Ovary (tissue), 9 donors: ENCODE data around the gene ADORA1. TPM values are rescaled to one million over a fixed set of nuclear protein-coding genes. Genes with fewer than 3 reads are reported as not detected.

Experiments
- DNase-seq, 5 donors: peaks; one replicate each; pipeline ENCODE4 v3.0.0-alpha.2; 2019 to 2020
- H3K27ac ChIP-seq, 2 donors: fragments of 200-600 bp; one replicate each; pipeline versions ENCODE4 v1.5.1 to v1.8.0; 2019 to 2022
- H3K27me3 ChIP-seq: fragments of 200-600 bp; one replicate; pipeline ENCODE4 v1.8.0; 2022
- H3K36me3 ChIP-seq: fragments of 200-600 bp; sonication (generic); one replicate; pipeline ENCODE4 v1.5.1; 2019
- H3K4me1 ChIP-seq: one replicate; pipeline ENCODE4 v1.8.1; 2013; ENCODE audit warnings: mild to moderate bottlenecking, moderate library complexity; ENCODE audit not compliant: insufficient read depth
- H3K4me3 ChIP-seq: fragments of 200-600 bp; sonication (generic); one replicate; pipeline ENCODE4 v1.5.1; 2017
- H3K9me3 ChIP-seq, 2 donors: fragments of 200-600 bp in 1 of 2; sonication (generic) in 1 of 2; one replicate each; pipeline versions ENCODE4 v1.5.1 to v1.8.1; 2013 to 2019; ENCODE audit warnings: mild to moderate bottlenecking in 1 of 2, moderate library complexity in 1 of 2
- CTCF ChIP-seq, 3 donors: fragments of 450-650 bp in 2 of 3; fragments of 200-600 bp in 1 of 3; IDR thresholded peaks; one replicate each; pipeline versions ENCODE4 v1.5.1 to v1.8.0; 2016 to 2022; ENCODE audit warnings: antibody characterized with exemption in 3 of 3, mild to moderate bottlenecking in 1 of 3
- EP300 ChIP-seq: sonication (generic); formaldehyde crosslinking; IDR thresholded peaks from one replicate; pipeline ENCODE4 v1.6.1; 2017; ENCODE audit warnings: antibody characterized with exemption
- POLR2A ChIP-seq: fragments of 450-650 bp; IDR thresholded peaks from one replicate; pipeline ENCODE4 v1.6.1; 2017; ENCODE audit warnings: antibody characterized with exemption, mild to moderate bottlenecking, moderate library complexity
- WGBS, 3 donors: extraction: QIAGEN DNeasy Blood & Tissue Kit in 1 of 3; methylation state at CpG; one replicate each; pipeline versions ENCODE4 v1.1.5 to v1.1.7; 2013 to 2017; 5-methylcytosine and 5-hydroxymethylcytosine counted together
- intact Hi-C, 4 donors: fragments of 100-400 bp; cut with DNase I; formaldehyde crosslinking; loops; one replicate each; pipeline versions ENCODE4 v1.11.0 to v1.15.1; 2022 to 2023
- polyA plus RNA-seq, 2 donors: library from polyadenylated mRNA; stranded (reverse); fragments of 200-250 nt in 1 of 2; fragments of 350-450 nt in 1 of 2; fragmentation: Illumina TruSeq in 1 of 2; extraction: RNeasy Lipid Tissue Mini Kit (QIAGEN cat#74804) in 1 of 2; gene quantifications; one replicate each; pipeline ENCODE4 v1.2.3, GENCODE V29; 2013 to 2014
- total RNA-seq, 7 donors: library from RNA; depleted of rRNA in 2 of 7; stranded (reverse); fragments of >200 nt in 2 of 7; fragmentation: NEBNext Ultra II Directional in 3 of 7; extraction: Animal tissue kit (Norgen Biotek cat#: 25700) in 3 of 7; gene quantifications; one replicate each; pipeline versions ENCODE4 v1.1.0 to v1.2.4, GENCODE V29; 2016 to 2023
- donor health status: DM: no; HTN: no; CAD: no; lungs with moderate emphysema.
- donor health status: DM: no; HTN: no; CAD: no.
- donor health status: Bipolar disorder and iron deficiency.
- donor health status: DM: yes; HTN: yes; CAD: no.
- donor health status: DM: no; HTN: no; CAD: no.
- donor health status: DM: yes; HTN: yes; CAD: no.

Gene ADORA1
- total and polyA plus RNA-seq, 9 donors, result 0.15 to 1.3 (median 0.60) TPM

- TF ChIP-seq EP300 (no peak), CTCF (IDR thresholded peaks at IDR 0.05) (no peak), POLR2A (no peak)
- Histone ChIP-seq H3K36me3 (no peaks in the 10 kb centered on the region), H3K27me3 (no peaks in the 10 kb centered on the region), H3K27ac (no peak overlapping the region), H3K4me3 (no peak overlapping the region), H3K9me3 (no peaks in the 10 kb centered on the region), H3K4me1 (no peaks in the 10 kb centered on the region)
- intact Hi-C loops, result no loop called here
- DNase-seq, result no peak
- 37 to 49% (median 42%) methylated on average over 6 of the region's 6 CpGs for WGBS, 3 donors
Observed at GRCh38 chr1:203101813-203102634, 25.5 kb upstream of the ADORA1 start.

GRCh38 chr1:203103216-203103615 lies 24.3 kb upstream of the ADORA1 start:
- Histone ChIP-seq H3K36me3 (no peaks in the 10 kb centered on the region), H3K27ac (no peak overlapping the region), H3K9me3 (no peaks in the 10 kb centered on the region), H3K27me3 (no peaks in the 10 kb centered on the region), H3K4me3 (no peak overlapping the region), H3K4me1 (no peaks in the 10 kb centered on the region)
- DNase-seq, result no peak
- WGBS, 3 donors, result 17 to 23% (median 19%) methylated on average over 4 of the region's 4 CpGs
- intact Hi-C loops, result no loop called here
- TF ChIP-seq CTCF (IDR thresholded peaks at IDR 0.05) (no peak), POLR2A (no peak), EP300 (no peak)

- 75 to 80% (median 79%) methylated on average over 6 of the region's 6 CpGs for WGBS, 3 donors
- H3K27ac ChIP-seq, result no peak overlapping the region
- no peaks in the 10 kb centered on the region for H3K9me3 ChIP-seq
- no peaks in the 10 kb centered on the region for H3K36me3 ChIP-seq
- no peak for TF ChIP-seq POLR2A
- TF ChIP-seq CTCF (IDR thresholded peaks at IDR 0.05), result no peak
- TF ChIP-seq EP300, result no peak
- DNase-seq, result no peak
- no peaks in the 10 kb centered on the region for H3K27me3 ChIP-seq
- H3K4me1 ChIP-seq, result no peaks in the 10 kb centered on the region
- intact Hi-C loops, result no loop called here
- no peak overlapping the region for H3K4me3 ChIP-seq
Observed at GRCh38 chr1:203103829-203104495, 23.6 kb upstream of the ADORA1 start.

- DNase-seq, result no peak
- intact Hi-C loops, result no loop called here
- no peak for TF ChIP-seq CTCF (IDR thresholded peaks at IDR 0.05)
- TF ChIP-seq EP300, result no peak
- TF ChIP-seq POLR2A, result no peak
Observed at GRCh38 chr1:203104789-203105390, 22.6 kb upstream of the ADORA1 start.

More at GRCh38 chr1:203104789-203105390, 22.6 kb upstream of the ADORA1 start:
- Histone ChIP-seq H3K4me1 (no peaks in the 10 kb centered on the region), H3K36me3 (no peaks in the 10 kb centered on the region), H3K27ac (no peak overlapping the region), H3K27me3 (no peaks in the 10 kb centered on the region), H3K9me3 (no peaks in the 10 kb centered on the region), H3K4me3 (no peak overlapping the region)
